ENCODE data around the gene C19orf85.
"Not testable (repeated sequence)": the region's sequence is repeated elsewhere in the genome, so short reads cannot be mapped to it uniquely, and the experiment has no call there.

C19orf85 gene

DNA sequence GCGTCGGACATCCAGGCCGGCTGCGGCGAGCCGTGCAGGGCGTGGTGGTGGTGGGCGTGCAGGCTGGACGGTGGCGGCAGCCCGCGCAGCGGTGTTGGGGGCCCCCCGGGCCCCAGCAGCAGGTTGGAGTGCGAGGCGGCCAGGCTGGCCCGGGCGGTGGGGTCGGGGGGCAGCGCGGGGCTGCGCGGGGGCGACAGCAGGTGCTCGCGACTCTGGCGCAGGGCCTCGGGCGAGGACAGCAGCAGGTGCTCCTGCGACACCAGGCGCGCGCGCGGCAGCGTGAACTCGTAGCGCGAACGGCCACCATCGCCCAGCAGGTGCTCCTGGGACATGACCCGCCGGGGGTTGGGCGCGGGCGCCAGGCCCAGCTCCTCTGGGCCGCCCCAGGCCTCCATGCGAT lies 31.3 kb downstream of the C19orf85 start:
- peaks cover 57% of the 10 kb centered on the region for H3K27me3 Mint-ChIP-seq
- no peak overlapping the region for H3K27ac Mint-ChIP-seq (ENCODE audit: low read depth)
- no peaks in the 10 kb centered on the region for H3K36me3 Mint-ChIP-seq (ENCODE audit: insufficient read depth)
- H3K9me3 Mint-ChIP-seq = no peaks in the 10 kb centered on the region
- H3K4me1 Mint-ChIP-seq = no peaks in the 10 kb centered on the region
- DNase-seq (ENCODE audit: low spot score in 2 of 2) = no peak
- H3K4me3 Mint-ChIP-seq = no peak overlapping the region
- ATAC-seq (replicated peaks; ENCODE audit: extremely low read depth, poor library complexity, severe bottlenecking) = no peak

DNA sequence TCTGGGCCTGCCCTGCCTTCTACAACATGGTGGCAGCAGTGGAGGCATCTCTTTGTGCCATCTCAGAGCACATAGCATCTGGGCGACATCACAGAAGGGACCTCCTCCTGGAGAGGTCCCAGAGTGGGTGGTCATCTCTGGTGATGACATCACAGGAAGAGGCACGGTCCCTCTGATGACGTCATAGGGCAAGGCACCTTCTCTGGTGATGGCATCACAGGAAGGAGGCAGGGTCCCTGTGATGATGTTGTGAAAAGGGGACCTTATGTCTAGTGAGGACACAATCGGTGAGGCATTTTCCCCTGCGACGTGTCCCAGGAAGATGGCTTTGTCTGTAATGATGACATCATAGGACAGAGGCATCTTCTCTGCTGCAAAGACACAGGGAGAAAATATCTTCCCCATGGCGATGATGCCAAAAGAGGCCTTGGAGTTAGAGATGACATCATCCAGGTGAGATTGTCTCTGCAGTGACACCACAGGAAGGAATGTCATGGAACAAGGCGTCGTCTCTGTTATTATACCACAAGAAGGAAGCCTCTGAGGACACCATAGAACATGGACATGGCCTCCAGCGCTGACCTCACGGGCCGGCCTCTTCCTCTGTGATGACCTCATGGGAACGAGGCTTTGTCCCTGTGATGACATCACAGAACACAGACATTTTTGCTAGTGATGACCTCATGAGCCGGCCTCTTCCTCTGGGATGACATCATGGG lies 32.2 kb downstream of the C19orf85 start:
- H3K4me3 Mint-ChIP-seq = no peak overlapping the region
- no peaks in the 10 kb centered on the region for H3K4me1 Mint-ChIP-seq
- ATAC-seq (replicated peaks; ENCODE audit: extremely low read depth, poor library complexity, severe bottlenecking) = no peak
- peaks cover 57% of the 10 kb centered on the region for H3K27me3 Mint-ChIP-seq
- H3K27ac Mint-ChIP-seq (ENCODE audit: low read depth) = no peak overlapping the region
- no peaks in the 10 kb centered on the region for H3K36me3 Mint-ChIP-seq (ENCODE audit: insufficient read depth)
- H3K9me3 Mint-ChIP-seq = no peaks in the 10 kb centered on the region
- DNase-seq (ENCODE audit: low spot score in 2 of 2) = no peak

DNA sequence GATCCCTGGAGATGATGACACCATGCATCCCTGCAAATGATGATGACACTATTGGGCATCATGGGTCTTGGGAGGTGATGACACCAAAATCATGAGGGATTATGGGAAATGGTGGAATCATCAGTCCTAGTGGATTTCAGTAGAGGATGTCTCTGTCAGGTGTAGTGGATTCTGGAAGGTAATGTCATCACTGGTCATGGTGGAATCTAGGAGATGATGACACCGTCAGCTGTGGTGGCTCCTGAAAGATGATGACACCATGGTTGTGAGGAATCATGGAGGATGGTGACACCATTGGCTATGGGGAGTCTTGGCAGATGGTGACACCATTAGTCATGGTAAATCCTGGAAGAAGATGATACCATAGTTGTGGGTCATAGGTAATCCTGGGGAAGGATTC lies 33.4 kb downstream of the C19orf85 start:
- Mint-ChIP-seq H3K9me3 (no peaks in the 10 kb centered on the region), H3K27me3 (peaks cover 47% of the 10 kb centered on the region), H3K4me1 (no peaks in the 10 kb centered on the region), H3K36me3 (ENCODE audit: insufficient read depth) (no peaks in the 10 kb centered on the region), H3K27ac (ENCODE audit: low read depth) (no peak overlapping the region), H3K4me3 (no peak overlapping the region)
- DNase-seq (ENCODE audit: low spot score in 2 of 2) (no peak), ATAC-seq (replicated peaks; ENCODE audit: extremely low read depth, poor library complexity, severe bottlenecking) (no peak)

DNA sequence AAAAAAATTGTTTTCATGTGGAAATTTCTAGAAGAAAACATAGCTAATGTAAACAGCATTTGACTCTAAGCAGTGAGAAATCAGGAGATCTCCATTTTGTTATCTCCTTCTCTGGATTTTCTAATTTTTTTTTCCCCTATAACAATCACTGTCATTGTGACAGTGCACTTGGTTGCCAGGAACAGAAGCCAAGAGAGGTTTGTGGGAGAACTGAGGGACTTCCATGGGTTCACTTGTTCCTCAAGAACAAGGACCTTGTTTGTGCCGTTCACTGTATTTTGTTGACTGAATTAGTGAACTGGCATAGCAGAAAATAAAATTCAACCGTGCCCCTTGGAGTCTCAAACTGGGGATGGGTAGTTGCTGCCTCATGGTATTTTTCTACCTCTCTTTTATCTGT lies 38.5 kb downstream of the C19orf85 start:
- Mint-ChIP-seq H3K9me3 (no peaks in the 10 kb centered on the region), H3K4me3 (no peak overlapping the region), H3K36me3 (ENCODE audit: insufficient read depth) (peaks cover 1% of the 10 kb centered on the region), H3K4me1 (peaks cover 6% of the 10 kb centered on the region), H3K27ac (ENCODE audit: low read depth) (no peak overlapping the region), H3K27me3 (peaks cover 45% of the 10 kb centered on the region)
- ATAC-seq (replicated peaks; ENCODE audit: extremely low read depth, poor library complexity, severe bottlenecking) (no peak), DNase-seq (ENCODE audit: low spot score in 2 of 2) (no peak)

DNA sequence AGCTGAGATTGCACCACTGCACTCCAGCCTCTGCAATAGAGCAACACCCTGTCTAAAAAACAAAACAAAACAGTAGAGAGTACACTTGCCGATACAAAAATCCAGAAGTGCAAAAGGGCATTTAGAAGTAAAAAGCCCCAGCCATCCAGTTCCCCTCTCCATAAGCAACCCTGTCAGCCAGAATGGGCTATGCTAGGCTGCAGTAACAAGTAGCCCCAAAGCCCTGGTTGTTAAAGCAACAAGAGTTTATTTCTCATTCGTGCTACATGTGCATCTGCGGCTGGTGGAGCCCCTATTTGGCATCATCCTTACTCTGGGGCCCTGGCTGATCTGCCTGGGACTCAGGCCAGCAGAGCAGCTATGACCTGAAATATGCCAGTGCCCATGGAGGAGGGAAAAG lies 40.0 kb downstream of the C19orf85 start:
- Mint-ChIP-seq H3K9me3 (no peaks in the 10 kb centered on the region), H3K27ac (ENCODE audit: low read depth) (no peak overlapping the region), H3K4me3 (no peak overlapping the region), H3K36me3 (ENCODE audit: insufficient read depth) (peaks cover 1% of the 10 kb centered on the region), H3K4me1 (peaks cover 6% of the 10 kb centered on the region), H3K27me3 (peaks cover 29% of the 10 kb centered on the region)
- ATAC-seq (replicated peaks; ENCODE audit: extremely low read depth, poor library complexity, severe bottlenecking) (no peak), DNase-seq (ENCODE audit: low spot score in 2 of 2) (no peak)

DNA sequence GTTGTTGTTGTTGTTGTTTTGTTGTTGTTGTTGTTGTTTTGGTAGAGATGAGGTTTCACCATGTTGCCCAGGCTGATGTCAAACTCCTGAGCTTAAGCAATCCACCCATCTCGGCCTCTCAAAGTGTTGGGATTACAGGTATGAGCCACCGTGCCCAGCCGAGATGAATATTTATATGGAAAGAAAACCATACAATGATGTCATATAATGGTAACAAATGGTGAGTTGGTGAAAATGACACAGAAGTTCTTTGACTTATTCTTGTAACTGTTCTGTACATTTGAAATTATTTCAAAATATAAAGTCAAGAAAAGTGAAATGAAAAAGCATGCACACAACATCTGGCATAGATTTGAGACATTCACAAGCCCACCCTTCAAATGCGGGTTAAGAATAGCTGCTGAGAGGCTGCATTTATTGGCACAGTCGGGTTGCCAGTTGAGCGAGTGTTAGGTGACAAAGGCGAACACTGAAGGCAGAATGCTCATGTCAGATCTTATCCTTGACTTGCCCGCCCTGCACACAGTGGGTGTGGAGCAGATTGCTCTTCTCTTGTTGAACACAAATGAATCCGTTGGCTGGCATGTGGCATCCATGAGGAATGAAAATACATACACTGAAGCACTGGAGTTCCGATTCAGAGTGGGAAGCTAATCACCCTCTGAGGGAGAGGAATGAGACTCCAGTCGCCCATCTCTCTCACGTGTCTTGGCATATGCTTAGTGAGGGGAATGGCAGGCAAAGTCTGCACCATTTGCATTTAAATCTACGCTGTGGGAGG lies 41.1 kb downstream of the C19orf85 start:
- Mint-ChIP-seq H3K9me3 (no peaks in the 10 kb centered on the region), H3K27ac (ENCODE audit: low read depth) (no peak overlapping the region), H3K36me3 (ENCODE audit: insufficient read depth) (peaks cover 1% of the 10 kb centered on the region), H3K4me3 (no peak overlapping the region), H3K27me3 (peaks cover 18% of the 10 kb centered on the region), H3K4me1 (peaks cover 7% of the 10 kb centered on the region)
- no peak for ATAC-seq (replicated peaks; ENCODE audit: extremely low read depth, poor library complexity, severe bottlenecking)
- no peak for DNase-seq (ENCODE audit: low spot score in 2 of 2)

DNA sequence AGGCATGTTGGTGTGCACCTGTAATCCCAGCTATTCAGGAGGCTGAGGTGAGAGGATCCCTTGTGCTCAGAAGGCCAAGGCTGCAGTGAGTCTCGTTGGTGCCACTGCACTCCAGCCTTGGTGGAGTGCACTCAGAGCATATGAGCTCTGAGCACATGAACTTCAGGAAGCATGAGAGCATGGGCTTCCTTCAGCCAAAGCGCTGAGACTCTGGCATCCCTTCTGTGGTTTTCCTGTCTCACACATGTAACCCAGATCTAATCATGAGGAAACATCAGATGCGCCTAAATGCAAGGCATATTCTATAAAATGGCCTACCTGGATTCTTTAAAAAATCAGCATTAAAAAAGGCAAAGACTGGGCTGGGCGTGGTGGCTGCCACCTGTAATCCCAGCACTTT lies 43.3 kb downstream of the C19orf85 start:
- Mint-ChIP-seq H3K27ac (ENCODE audit: low read depth) (peak overlapping the region; percentile 92), H3K4me3 (peak overlapping the region; percentile 54), H3K27me3 (peaks cover 15% of the 10 kb centered on the region), H3K4me1 (peaks cover 11% of the 10 kb centered on the region)
- not testable (repeated sequence) for H3K36me3 Mint-ChIP-seq (ENCODE audit: insufficient read depth); H3K9me3 Mint-ChIP-seq
- ATAC-seq (replicated peaks; ENCODE audit: extremely low read depth, poor library complexity, severe bottlenecking) (peak; percentile 98), DNase-seq (ENCODE audit: low spot score in 2 of 2) (peak in 1 of 2 donors; percentile 54)

DNA sequence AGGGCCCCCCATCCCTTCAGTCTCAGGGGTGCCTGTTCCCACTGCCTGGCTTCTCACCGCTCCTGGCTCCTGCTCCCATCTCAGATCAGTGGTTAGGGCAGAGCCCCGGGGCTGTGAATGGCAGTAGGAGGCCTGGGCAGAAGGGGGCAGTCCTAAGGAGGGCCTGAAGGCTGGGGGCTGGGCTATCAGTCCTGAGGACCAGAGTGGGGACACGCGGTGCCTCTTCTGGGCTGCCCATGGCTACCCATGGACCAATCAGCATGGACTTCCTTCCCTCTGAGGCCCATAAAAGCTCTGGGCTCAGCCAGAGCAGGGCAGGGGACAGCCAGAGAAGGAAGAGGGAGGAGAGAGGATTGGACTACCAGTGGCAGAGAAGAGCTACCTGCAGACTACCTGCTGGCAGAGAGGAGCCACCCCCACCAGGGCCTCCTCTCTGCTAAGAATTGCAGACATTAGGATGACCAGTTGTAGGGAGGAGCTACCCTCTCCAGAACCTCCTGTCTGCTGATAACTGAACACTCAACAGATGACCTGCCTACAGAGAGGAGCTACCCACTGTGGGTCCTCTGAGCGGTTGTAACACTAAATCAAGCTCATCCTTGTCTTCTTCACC lies 44.8 kb downstream of the C19orf85 start:
- Mint-ChIP-seq H3K9me3 (no peaks in the 10 kb centered on the region), H3K27ac (ENCODE audit: low read depth) (no peak overlapping the region), H3K4me1 (peaks cover 11% of the 10 kb centered on the region), H3K4me3 (no peak overlapping the region), H3K36me3 (ENCODE audit: insufficient read depth) (peaks cover 1% of the 10 kb centered on the region), H3K27me3 (peaks cover 4% of the 10 kb centered on the region)
- ATAC-seq (replicated peaks; ENCODE audit: extremely low read depth, poor library complexity, severe bottlenecking) = no peak
- DNase-seq (ENCODE audit: low spot score in 2 of 2) = no peak

DNA sequence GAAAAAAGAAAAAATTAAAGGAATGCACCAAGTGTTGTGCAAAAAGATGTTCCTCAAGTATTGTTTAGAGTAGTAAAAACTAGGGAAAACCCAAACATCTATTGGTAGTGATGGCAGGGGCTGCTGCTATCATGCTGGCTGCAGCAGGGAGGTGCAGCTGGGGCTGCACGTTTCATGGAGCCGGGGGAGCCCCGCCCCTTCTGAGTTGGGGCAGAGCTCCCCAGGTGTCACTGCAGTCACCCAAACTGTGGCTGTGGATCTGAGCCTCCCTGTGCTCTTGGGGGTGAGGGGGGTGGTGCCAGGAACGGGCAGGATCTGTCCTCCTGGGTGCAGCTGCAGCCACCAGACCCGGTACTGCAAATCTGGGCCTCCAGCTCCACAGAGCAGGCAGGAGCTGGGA lies 45.4 kb downstream of the C19orf85 start:
- Mint-ChIP-seq H3K9me3 (no peaks in the 10 kb centered on the region), H3K27me3 (no peaks in the 10 kb centered on the region), H3K4me1 (peaks cover 11% of the 10 kb centered on the region), H3K27ac (ENCODE audit: low read depth) (no peak overlapping the region), H3K36me3 (ENCODE audit: insufficient read depth) (peaks cover 1% of the 10 kb centered on the region), H3K4me3 (no peak overlapping the region)
- no peak for ATAC-seq (replicated peaks; ENCODE audit: extremely low read depth, poor library complexity, severe bottlenecking)
- DNase-seq (ENCODE audit: low spot score in 2 of 2) = no peak

DNA sequence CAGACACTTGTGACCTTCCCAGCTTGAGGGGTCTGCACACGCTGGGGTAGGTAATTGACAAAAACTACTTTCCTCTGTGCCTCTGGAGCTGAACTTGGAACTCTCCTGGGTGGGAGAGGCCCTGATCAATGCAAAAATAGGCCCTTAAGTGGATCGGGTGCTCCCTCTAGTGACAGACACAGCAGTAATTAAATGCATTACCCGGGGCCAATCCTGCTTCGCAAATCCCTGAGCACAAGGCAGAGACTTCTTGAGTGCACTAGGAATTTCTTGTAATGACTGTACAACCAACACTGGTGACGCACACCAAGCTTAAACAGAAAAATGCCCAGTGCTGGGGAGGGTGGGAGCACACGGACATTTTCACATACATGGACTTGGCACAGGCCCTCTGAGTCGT lies 46.4 kb downstream of the C19orf85 start:
- no peak for ATAC-seq (replicated peaks; ENCODE audit: extremely low read depth, poor library complexity, severe bottlenecking)
- Mint-ChIP-seq H3K9me3 (no peaks in the 10 kb centered on the region), H3K4me3 (no peak overlapping the region), H3K27me3 (no peaks in the 10 kb centered on the region), H3K27ac (ENCODE audit: low read depth) (no peak overlapping the region), H3K36me3 (ENCODE audit: insufficient read depth) (peaks cover 1% of the 10 kb centered on the region), H3K4me1 (peaks cover 11% of the 10 kb centered on the region)
- peak; percentile 30 to 34 for DNase-seq (ENCODE audit: low spot score in 2 of 2)

Measured in central memory CD8-positive, alpha-beta T cell (primary cell).